ENCODE results near the gene HIVEP2. TPM values are rescaled to one million over a fixed set of nuclear protein-coding genes. Genes with fewer than 3 reads are reported as not detected.
"Not testable (repeated sequence)": the region's sequence is repeated elsewhere in the genome, so short reads cannot be mapped to it uniquely, and the experiment has no call there.

Gene HIVEP2
- total and polyA plus RNA-seq, 2 of the 4 experiments (the other 2 are of a cell fraction), result 4.3 to 11.3 TPM

DNA sequence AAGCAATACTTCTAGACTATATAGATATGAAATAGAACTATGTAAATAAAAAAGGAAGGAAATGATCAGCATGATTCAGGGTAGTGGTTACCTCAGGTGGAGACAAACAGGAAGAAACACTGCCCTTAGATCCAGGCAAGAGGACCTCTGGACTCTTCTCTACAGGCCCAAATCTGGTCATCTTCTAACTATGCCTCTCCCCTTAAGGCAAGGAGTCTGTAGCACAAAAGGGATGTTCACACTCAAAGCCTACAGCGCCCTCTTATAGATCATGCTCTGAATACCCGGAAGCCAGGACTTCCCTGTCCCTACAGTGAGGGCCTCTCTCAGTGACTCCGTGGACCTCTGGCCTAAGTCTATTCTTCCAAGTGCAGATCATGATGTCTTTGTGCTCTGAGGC, 30.4 kb upstream of the HIVEP2 start:
- no peak for ATAC-seq (ENCODE audit: low read depth)
- in situ Hi-C loops (cut with MboI; ENCODE audit: low sequenced_read_pairs), result no loop called here
- BruUV-seq (replicated peaks), result no TSS peak

DNA sequence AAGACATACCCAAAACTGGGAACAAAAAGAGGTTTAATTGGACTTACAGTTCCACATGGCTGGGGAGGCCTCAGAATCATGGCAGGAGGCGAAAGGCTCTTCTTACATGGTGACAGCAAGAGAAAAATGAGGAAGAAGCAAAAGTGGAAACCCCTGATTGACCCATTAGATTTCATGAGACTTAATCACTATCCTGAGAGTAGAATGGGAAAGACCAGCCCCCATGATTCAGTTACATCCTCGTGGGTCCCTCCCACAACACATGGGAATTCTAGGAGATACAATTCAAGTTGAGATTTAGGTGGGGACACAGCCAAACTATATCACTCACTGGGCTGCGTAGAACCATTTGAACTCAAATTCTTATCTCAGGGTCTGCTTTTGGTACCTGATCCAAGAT, 26.0 kb upstream of the HIVEP2 start:
- POLR2A ChIA-PET (ENCODE audit: unreplicated experiment); intact Hi-C loops (cut with micrococcal nuclease); H2BK120ac ChIP-seq (ENCODE audit: low read depth, low read length); DNase-seq; H3K27me3 ChIP-seq (ENCODE audit: control insufficient read depth, insufficient read depth, low read length); H4K91ac ChIP-seq (ENCODE audit: insufficient read depth, low read depth, low read length); dilution Hi-C loops (cut with HindIII; ENCODE audit: low sequenced_read_pairs, unreplicated experiment); H2AK5ac ChIP-seq (ENCODE audit: low read depth, low read length); in situ Hi-C loops (cut with MboI; ENCODE audit: low sequenced_read_pairs); H3K23ac ChIP-seq (ENCODE audit: low read depth, low read length); ATAC-seq (ENCODE audit: low read depth); BruUV-seq (replicated peaks); H2BK20ac ChIP-seq (ENCODE audit: low read depth, low read length); H3K4ac ChIP-seq (ENCODE audit: low read depth, low read length); H3K4me2 ChIP-seq (ENCODE audit: low read depth, low read length); H2AK9ac ChIP-seq (replicated peaks; ENCODE audit: low read depth, low read length, poor library complexity); H3K18ac ChIP-seq (ENCODE audit: low read depth, low read length); H2BK5ac ChIP-seq (ENCODE audit: low read depth, low read length, poor library complexity, severe bottlenecking); H4K20me1 ChIP-seq (ENCODE audit: insufficient read depth, low read length); H3K4me1 ChIP-seq (ENCODE audit: control insufficient read depth, insufficient read depth, low read length); H3K9ac ChIP-seq (ENCODE audit: low read depth, low read length); H2BK15ac ChIP-seq (ENCODE audit: low read depth, low read length); H3K27ac ChIP-seq (ENCODE audit: insufficient read depth, low read length); H3K4me3 ChIP-seq (ENCODE audit: insufficient read depth, low read depth, low read length); CTCF ChIA-PET; H3K9me3 ChIP-seq (ENCODE audit: control insufficient read depth, insufficient read depth, low read length); H4K5ac ChIP-seq (ENCODE audit: low read depth, low read length); H3K79me1 ChIP-seq (ENCODE audit: low read depth in 1 of 2, low read length in 2 of 2); H2AFZ ChIP-seq (replicated peaks; ENCODE audit: low read length, poor library complexity); H3K36me3 ChIP-seq (ENCODE audit: control insufficient read depth, insufficient read depth, low read length); H3K14ac ChIP-seq (replicated peaks; ENCODE audit: low read depth, low read length); H3K9me1 ChIP-seq (ENCODE audit: insufficient read depth, low read length); H4K8ac ChIP-seq (ENCODE audit: low read depth in 2 of 2, low read length in 2 of 2); H3K56ac ChIP-seq (ENCODE audit: extremely low read depth, insufficient read depth, low read length): not testable (repeated sequence)
- WGBS, 2 experiments (ENCODE audit: extremely low coverage in 2 of 2, insufficient read length in 1 of 2), result no CpG with 5 or more reads among the region's 3 CpGs

More for the DNA sequence above, 30.4 kb upstream of the HIVEP2 start:
- H3K4me1 ChIP-seq (ENCODE audit: control insufficient read depth, insufficient read depth, low read length), result no peaks in the 10 kb centered on the region
- TF ChIP-seq MXI1 (IDR thresholded peaks at IDR 0.05; ENCODE audit: borderline replicate concordance, low read depth, low read length) (no peak), RAD21 (IDR thresholded peaks at IDR 0.05; ENCODE audit: low read length) (no peak), SMC3 (IDR thresholded peaks at IDR 0.05; ENCODE audit: low read depth, low read length) (no peak), RCOR1 (IDR thresholded peaks at IDR 0.05; ENCODE audit: insufficient replicate concordance, low read length) (no peak), BHLHE40 (IDR thresholded peaks at IDR 0.05; ENCODE audit: low read depth, low read length) (no peak), POLR2A (IDR thresholded peaks at IDR 0.05; ENCODE audit: low read depth, low read length) (no peak)
- TF ChIP-seq, protein P1, sequence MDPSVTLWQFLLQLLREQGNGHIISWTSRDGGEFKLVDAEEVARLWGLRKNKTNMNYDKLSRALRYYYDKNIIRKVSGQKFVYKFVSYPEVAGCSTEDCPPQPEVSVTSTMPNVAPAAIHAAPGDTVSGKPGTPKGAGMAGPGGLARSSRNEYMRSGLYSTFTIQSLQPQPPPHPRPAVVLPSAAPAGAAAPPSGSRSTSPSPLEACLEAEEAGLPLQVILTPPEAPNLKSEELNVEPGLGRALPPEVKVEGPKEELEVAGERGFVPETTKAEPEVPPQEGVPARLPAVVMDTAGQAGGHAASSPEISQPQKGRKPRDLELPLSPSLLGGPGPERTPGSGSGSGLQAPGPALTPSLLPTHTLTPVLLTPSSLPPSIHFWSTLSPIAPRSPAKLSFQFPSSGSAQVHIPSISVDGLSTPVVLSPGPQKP (IDR thresholded peaks at IDR 0.05; ENCODE audit: borderline replicate concordance, low read depth, low read length), result no peak
- TF ChIP-seq, protein P2, sequence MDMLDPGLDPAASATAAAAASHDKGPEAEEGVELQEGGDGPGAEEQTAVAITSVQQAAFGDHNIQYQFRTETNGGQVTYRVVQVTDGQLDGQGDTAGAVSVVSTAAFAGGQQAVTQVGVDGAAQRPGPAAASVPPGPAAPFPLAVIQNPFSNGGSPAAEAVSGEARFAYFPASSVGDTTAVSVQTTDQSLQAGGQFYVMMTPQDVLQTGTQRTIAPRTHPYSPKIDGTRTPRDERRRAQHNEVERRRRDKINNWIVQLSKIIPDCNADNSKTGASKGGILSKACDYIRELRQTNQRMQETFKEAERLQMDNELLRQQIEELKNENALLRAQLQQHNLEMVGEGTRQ (IDR thresholded peaks at IDR 0.05; ENCODE audit: low read depth, low read length), result no peak
- no peak overlapping the region for H3K4me3 ChIP-seq (ENCODE audit: insufficient read depth, low read depth, low read length)
- no peak overlapping the region for H3K56ac ChIP-seq (ENCODE audit: extremely low read depth, insufficient read depth, low read length)
- H3K79me1 ChIP-seq (ENCODE audit: low read depth in 1 of 2, low read length in 2 of 2), result no peaks in the 10 kb centered on the region
- H4K8ac ChIP-seq (ENCODE audit: low read depth in 2 of 2, low read length in 2 of 2), result no peak overlapping the region
- no peak overlapping the region for H2AK5ac ChIP-seq (ENCODE audit: low read depth, low read length)
- POLR2A ChIA-PET (ENCODE audit: unreplicated experiment), result no interaction called here
- H3K9ac ChIP-seq (ENCODE audit: low read depth, low read length), result no peak overlapping the region
- no peak overlapping the region for H2AK9ac ChIP-seq (replicated peaks; ENCODE audit: low read depth, low read length, poor library complexity)
- no peak overlapping the region for H3K27ac ChIP-seq (ENCODE audit: insufficient read depth, low read length)
- intact Hi-C loops (cut with micrococcal nuclease), result no loop called here
- H3K9me1 ChIP-seq (ENCODE audit: insufficient read depth, low read length), result no peaks in the 10 kb centered on the region
- no peak overlapping the region for H3K18ac ChIP-seq (ENCODE audit: low read depth, low read length)
- DNase-seq, result no peak
- no peaks in the 10 kb centered on the region for H3K36me3 ChIP-seq (ENCODE audit: control insufficient read depth, insufficient read depth, low read length)
- CTCF ChIA-PET, result no interaction called here
- no peak overlapping the region for H2BK15ac ChIP-seq (ENCODE audit: low read depth, low read length)
- no peak overlapping the region for H2AFZ ChIP-seq (replicated peaks; ENCODE audit: low read length, poor library complexity)
- H3K27me3 ChIP-seq (ENCODE audit: control insufficient read depth, insufficient read depth, low read length), result no peaks in the 10 kb centered on the region
- no peak overlapping the region for H3K4ac ChIP-seq (ENCODE audit: low read depth, low read length)
- dilution Hi-C loops (cut with HindIII; ENCODE audit: low sequenced_read_pairs, unreplicated experiment), result no loop called here
- no peaks in the 10 kb centered on the region for H3K9me3 ChIP-seq (ENCODE audit: control insufficient read depth, insufficient read depth, low read length)
- H2BK120ac ChIP-seq (ENCODE audit: low read depth, low read length), result no peak overlapping the region
- 92% methylated on average over 2 of the region's 3 CpGs; no CpG with 5 or more reads in 1 of the 2 experiments for WGBS, 2 experiments (ENCODE audit: extremely low coverage in 2 of 2, insufficient read length in 1 of 2)
- no peak overlapping the region for H2BK20ac ChIP-seq (ENCODE audit: low read depth, low read length)
- H3K4me2 ChIP-seq (ENCODE audit: low read depth, low read length), result no peak overlapping the region
- no peak overlapping the region for H2BK5ac ChIP-seq (ENCODE audit: low read depth, low read length, poor library complexity, severe bottlenecking)
- H4K20me1 ChIP-seq (ENCODE audit: insufficient read depth, low read length), result no peaks in the 10 kb centered on the region
- H3K23ac ChIP-seq (ENCODE audit: low read depth, low read length), result no peak overlapping the region
- no peak overlapping the region for H4K91ac ChIP-seq (ENCODE audit: insufficient read depth, low read depth, low read length)
- no peak overlapping the region for H4K5ac ChIP-seq (ENCODE audit: low read depth, low read length)
- no peak overlapping the region for H3K14ac ChIP-seq (replicated peaks; ENCODE audit: low read depth, low read length)
